HL-60 (cell line): ENCODE data around the gene AKR1B1.
A peak's percentile ranks its signal among the peaks of the same experiment; 100 is the strongest.

Experiments used
- DNase-seq, 2 experiments: peaks; one replicate each; pipeline ENCODE4 v3.0.0-alpha.2; 2010 to 2020; ENCODE audit warnings: low read depth in 1 of 2, low spot score in 1 of 2
- H3K27ac ChIP-seq: fragments of 250-450 bp; sonication (Bioruptor Pico); replicated peaks from 2 replicates; pipeline ENCODE4 v1.5.1; 2020; ENCODE audit warnings: mild to moderate bottlenecking, moderate library complexity
- H3K27me3 ChIP-seq: fragments of 250-450 bp; sonication (Bioruptor Pico); 2 replicates; pipeline ENCODE4 v1.5.1; 2021; ENCODE audit warnings: mild to moderate bottlenecking, moderate library complexity; ENCODE audit not compliant: insufficient read depth, poor library complexity, severe bottlenecking
- H3K4me3 ChIP-seq: replicated peaks from 2 replicates; pipeline ENCODE4 v1.5.1; 2011; ENCODE audit warnings: mild to moderate bottlenecking, control low read depth, low read length; ENCODE audit not compliant: insufficient read depth
- CTCF ChIP-seq: IDR thresholded peaks from one replicate; pipeline ENCODE4 v1.5.1; 2011; ENCODE audit warnings: low read length, control low read depth, inconsistent platforms; ENCODE audit not compliant: insufficient read depth
- GABPA ChIP-seq: IDR thresholded peaks from 2 replicates; pipeline ENCODE4 v1.6.1; 2012; ENCODE audit warnings: low read depth
- POLR2AphosphoS5 ChIP-seq: IDR thresholded peaks from 2 replicates; pipeline ENCODE4 v1.6.1; 2012; ENCODE audit warnings: low read depth
- REST ChIP-seq: IDR thresholded peaks from 2 replicates; pipeline ENCODE4 v1.6.1; 2012; ENCODE audit warnings: low read depth; ENCODE audit not compliant: insufficient replicate concordance
- SPI1 ChIP-seq: IDR thresholded peaks from 2 replicates; pipeline ENCODE4 v1.6.1; 2012; ENCODE audit warnings: low read depth, mild to moderate bottlenecking, borderline replicate concordance
- long read RNA-seq: library from polyadenylated mRNA; unstranded; transcript quantifications from one replicate; pipeline ENCODE4 v2.0.0, GENCODE V29; 2020

The AKR1B1 gene
- long read RNA-seq, result 0 reads

- no peak within 1 kb of the TSS for H3K27ac ChIP-seq
- DNase-seq, result peak; percentile 36 to 59
- TF ChIP-seq SPI1 (no peak), POLR2AphosphoS5 (no peak), CTCF (peak; percentile 8), GABPA (no peak), REST (no peak)
- H3K4me3 ChIP-seq, result peak within 1 kb of the TSS; percentile 78
- peaks cover 32% of the 10 kb centered on the region for H3K27me3 ChIP-seq
These were observed at the start of gene AKR1B1 for GRCh38 chr7:134458806-134459698. Gene AKR1B1 (minus strand): TSS chr7:134459100. CDS start chr7:134459062, 38 bp downstream.

GRCh38 chr7:134505856-134506255 is 47.0 kb upstream of the AKR1B1 start:
- TF ChIP-seq CTCF (no peak), POLR2AphosphoS5 (no peak), REST (no peak), SPI1 (no peak), GABPA (no peak)
- H3K27ac ChIP-seq, result no peak overlapping the region
- no peak for DNase-seq
- no peak overlapping the region for H3K4me3 ChIP-seq
- H3K27me3 ChIP-seq, result no peaks in the 10 kb centered on the region

- DNase-seq, result no peak
- no peak for TF ChIP-seq SPI1
- no peak for TF ChIP-seq GABPA
- TF ChIP-seq REST, result no peak
- TF ChIP-seq POLR2AphosphoS5, result no peak
- TF ChIP-seq CTCF, result no peak
- no peak overlapping the region for H3K27ac ChIP-seq
- no peaks in the 10 kb centered on the region for H3K27me3 ChIP-seq
- no peak overlapping the region for H3K4me3 ChIP-seq
These were observed 45.8 kb upstream of the AKR1B1 start for GRCh38 chr7:134504660-134505164.
